ENCODE data around the gene GUCD1.

Gene GUCD1

DNA sequence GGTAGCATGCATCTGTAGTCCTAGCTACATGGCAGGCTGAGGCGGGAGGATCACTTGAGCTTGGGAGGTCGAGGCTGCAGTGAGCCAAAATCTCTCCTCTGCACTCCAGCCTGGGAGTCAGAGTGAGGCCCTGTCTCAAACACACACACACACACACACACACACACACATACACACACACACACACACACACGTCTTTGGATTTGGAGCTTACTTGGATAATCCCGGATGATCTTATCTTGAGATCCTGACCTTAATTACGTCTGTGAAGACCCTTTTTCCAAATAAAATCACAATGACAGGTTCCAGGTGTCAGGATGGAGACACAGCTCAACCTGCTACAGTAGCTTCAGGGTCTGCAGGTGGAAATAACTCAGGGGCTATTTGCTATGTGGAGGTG, 58.7 kb downstream of the GUCD1 start:
- H3K9me3 ChIP-seq (ENCODE audit: control insufficient read depth, low read length) = no peaks in the 10 kb centered on the region
- no peak overlapping the region for H3K27ac ChIP-seq (ENCODE audit: insufficient read depth, low read depth, low read length, poor library complexity, severe bottlenecking)
- H3K4me1 ChIP-seq (ENCODE audit: control insufficient read depth, insufficient read depth, low read length) = peaks cover 27% of the 10 kb centered on the region
- H3K36me3 ChIP-seq (ENCODE audit: control insufficient read depth, insufficient read depth, low read length) = no peaks in the 10 kb centered on the region
- no peak overlapping the region for H3K4me3 ChIP-seq (ENCODE audit: insufficient read depth, low read depth, low read length)
- peaks cover 100% of the 10 kb centered on the region for H3K27me3 ChIP-seq (ENCODE audit: control insufficient read depth, insufficient read depth, low read length, poor library complexity, severe bottlenecking)
- 90 to 92% methylated on average over 5 of the region's 5 CpGs for WGBS, 2 experiments

DNA sequence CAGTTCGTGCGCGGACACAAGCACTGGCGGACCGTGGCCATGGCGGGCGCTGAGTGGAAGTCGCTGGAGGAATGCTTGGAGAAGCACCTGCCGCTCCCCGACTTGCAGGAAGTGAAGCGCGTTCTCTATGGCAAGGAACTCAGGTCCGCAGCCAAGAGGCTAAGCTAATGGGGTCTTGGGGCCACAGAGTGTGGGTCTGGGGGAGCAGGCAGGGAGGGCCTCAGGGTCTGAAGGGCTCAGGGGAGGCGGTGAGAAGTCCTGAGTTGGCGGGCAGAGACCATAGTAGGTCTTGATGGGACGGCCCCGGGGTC, 59.6 kb downstream of the GUCD1 start:
- Histone ChIP-seq H3K36me3 (ENCODE audit: control insufficient read depth, insufficient read depth, low read length) (no peaks in the 10 kb centered on the region), H3K27me3 (ENCODE audit: control insufficient read depth, insufficient read depth, low read length, poor library complexity, severe bottlenecking) (peaks cover 92% of the 10 kb centered on the region), H3K4me3 (ENCODE audit: insufficient read depth, low read depth, low read length) (no peak overlapping the region), H3K4me1 (ENCODE audit: control insufficient read depth, insufficient read depth, low read length) (peaks cover 18% of the 10 kb centered on the region), H3K9me3 (ENCODE audit: control insufficient read depth, low read length) (no peaks in the 10 kb centered on the region), H3K27ac (ENCODE audit: insufficient read depth, low read depth, low read length, poor library complexity, severe bottlenecking) (no peak overlapping the region)
- 95 to 97% methylated on average over 17 of the region's 17 CpGs for WGBS, 2 experiments

DNA sequence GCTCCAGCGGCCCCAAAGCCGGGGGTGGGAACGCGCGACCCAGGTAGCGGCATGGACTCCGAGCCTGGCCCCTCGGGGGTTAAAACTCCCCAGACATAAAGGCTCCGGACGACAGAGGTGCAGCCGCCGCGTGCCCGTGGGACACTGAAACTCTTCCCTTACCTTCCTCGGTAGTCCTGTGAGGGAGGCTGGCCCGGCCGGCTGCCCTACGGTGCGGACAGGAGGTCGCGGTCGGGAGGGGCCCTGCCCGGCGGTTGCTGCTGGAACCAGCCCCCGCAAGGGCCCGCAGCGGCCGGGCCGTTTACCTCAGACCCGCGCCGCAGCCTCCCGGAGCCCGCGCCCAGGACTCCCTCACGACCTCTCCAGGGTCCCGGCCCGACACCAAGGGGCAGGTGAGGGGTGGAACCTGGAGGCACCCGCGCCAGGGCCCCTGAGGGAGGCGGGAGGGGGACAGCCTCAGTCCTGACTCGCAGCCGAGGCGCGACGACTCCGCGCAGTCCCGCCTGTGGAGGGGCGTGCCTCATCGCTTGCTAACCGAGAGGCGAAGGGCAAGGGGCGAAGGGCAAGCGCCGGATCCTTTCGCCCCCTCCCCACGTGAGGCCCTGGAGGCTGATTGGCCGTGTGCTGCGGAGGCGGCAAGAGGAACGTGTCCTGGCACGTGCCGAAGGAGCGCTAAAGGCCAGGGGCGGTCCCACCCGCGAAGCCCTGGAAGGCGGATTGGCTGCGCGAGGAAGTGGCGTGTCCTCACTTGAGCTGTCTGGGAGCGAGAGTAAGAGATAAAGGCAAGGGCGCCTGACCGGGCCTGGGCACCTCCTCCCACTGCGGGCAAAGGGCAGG, 60.2 kb downstream of the GUCD1 start, which contains the start of gene UPB1:
Gene UPB1 (plus strand): TSS at position 805 of the 837 bp plus-strand sequence. CDS start 72 bp downstream, outside the sequence.
- no peaks in the 10 kb centered on the region for H3K9me3 ChIP-seq (ENCODE audit: control insufficient read depth, low read length)
- H3K36me3 ChIP-seq (ENCODE audit: control insufficient read depth, insufficient read depth, low read length) = no peaks in the 10 kb centered on the region
- H3K27me3 ChIP-seq (ENCODE audit: control insufficient read depth, insufficient read depth, low read length, poor library complexity, severe bottlenecking) = peaks cover 86% of the 10 kb centered on the region
- peaks cover 12% of the 10 kb centered on the region for H3K4me1 ChIP-seq (ENCODE audit: control insufficient read depth, insufficient read depth, low read length)
- H3K27ac ChIP-seq (ENCODE audit: insufficient read depth, low read depth, low read length, poor library complexity, severe bottlenecking) = no peak within 1 kb of the TSS
- H3K4me3 ChIP-seq (ENCODE audit: insufficient read depth, low read depth, low read length) = peak within 1 kb of the TSS; percentile 5
- 32 to 33% methylated on average over 76 of the region's 76 CpGs for WGBS, 2 experiments

DNA sequence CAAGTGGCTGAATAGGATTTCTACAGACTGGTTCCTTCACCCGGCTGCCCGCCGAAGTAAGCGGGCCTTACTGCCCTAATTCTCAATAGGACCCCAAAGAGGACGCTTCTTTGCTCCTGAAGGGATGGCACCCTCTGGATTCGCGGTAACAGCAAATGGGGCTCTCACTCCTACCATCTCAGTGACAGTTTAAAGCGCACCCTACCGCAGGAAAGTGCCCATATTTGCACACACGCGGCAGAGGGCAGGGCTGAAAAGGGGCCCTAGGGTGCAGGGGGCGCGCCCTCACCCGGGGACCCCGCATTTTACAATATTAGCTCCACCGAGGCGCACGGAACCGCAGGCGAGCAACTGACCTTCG, 60.8 kb downstream of the GUCD1 start:
- 32 to 33% methylated on average over 21 of the region's 21 CpGs for WGBS, 2 experiments
- peaks cover 80% of the 10 kb centered on the region for H3K27me3 ChIP-seq (ENCODE audit: control insufficient read depth, insufficient read depth, low read length, poor library complexity, severe bottlenecking)
- H3K4me1 ChIP-seq (ENCODE audit: control insufficient read depth, insufficient read depth, low read length) = peaks cover 6% of the 10 kb centered on the region
- no peaks in the 10 kb centered on the region for H3K36me3 ChIP-seq (ENCODE audit: control insufficient read depth, insufficient read depth, low read length)
- peak overlapping the region; percentile 5 for H3K4me3 ChIP-seq (ENCODE audit: insufficient read depth, low read depth, low read length)
- no peak overlapping the region for H3K27ac ChIP-seq (ENCODE audit: insufficient read depth, low read depth, low read length, poor library complexity, severe bottlenecking)
- no peaks in the 10 kb centered on the region for H3K9me3 ChIP-seq (ENCODE audit: control insufficient read depth, low read length)

DNA sequence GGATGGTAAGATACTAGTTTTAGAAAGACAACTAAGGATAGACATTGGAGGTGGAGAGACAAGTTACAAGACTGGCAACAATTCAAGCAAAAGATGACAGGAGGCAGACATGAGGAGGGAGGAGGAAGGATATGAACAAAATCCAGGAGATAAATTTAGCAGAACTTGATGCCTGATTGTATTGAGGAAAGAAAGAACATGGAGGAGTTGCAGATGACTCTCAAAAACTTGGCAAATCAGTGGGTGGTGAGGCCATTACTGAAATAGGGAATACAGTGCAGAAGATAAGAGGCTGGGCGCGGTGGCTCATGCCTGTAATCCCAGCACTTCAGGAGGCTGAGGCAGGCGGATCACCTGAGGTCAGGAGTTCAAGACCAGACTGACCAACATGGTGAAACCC, 62.5 kb downstream of the GUCD1 start:
- Histone ChIP-seq H3K9me3 (ENCODE audit: control insufficient read depth, low read length) (no peaks in the 10 kb centered on the region), H3K36me3 (ENCODE audit: control insufficient read depth, insufficient read depth, low read length) (no peaks in the 10 kb centered on the region), H3K27me3 (ENCODE audit: control insufficient read depth, insufficient read depth, low read length, poor library complexity, severe bottlenecking) (peaks cover 62% of the 10 kb centered on the region), H3K27ac (ENCODE audit: insufficient read depth, low read depth, low read length, poor library complexity, severe bottlenecking) (no peak overlapping the region), H3K4me3 (ENCODE audit: insufficient read depth, low read depth, low read length) (no peak overlapping the region), H3K4me1 (ENCODE audit: control insufficient read depth, insufficient read depth, low read length) (no peaks in the 10 kb centered on the region)
- 86 to 94% methylated on average over 3 of the region's 3 CpGs for WGBS, 2 experiments
